Stimulated activated naive CD8-positive, alpha-beta T cell treated with anti-CD3 and anti-CD28 coated beads, Interleukin-15, Interleukin-2, amounts not matched to agents 100 ng/mL and 50 ng/mL, for 24 hours (primary cell): ENCODE data around the gene NPB.

Experiments used
- H3K27ac Mint-ChIP-seq: one replicate; pipeline ENCODE4 v1.8.0; 2021; ENCODE audit warnings: mild to moderate bottlenecking, mixed read lengths
- H3K27me3 Mint-ChIP-seq: one replicate; pipeline ENCODE4 v1.8.0; 2021; ENCODE audit warnings: mixed read lengths
- H3K36me3 Mint-ChIP-seq: one replicate; pipeline ENCODE4 v1.8.0; 2021; ENCODE audit warnings: low read depth, mixed read lengths
- H3K4me1 Mint-ChIP-seq: one replicate; pipeline ENCODE4 v1.8.0; 2021; ENCODE audit warnings: low read depth, mixed read lengths
- H3K4me3 Mint-ChIP-seq: one replicate; pipeline ENCODE4 v1.8.0; 2021; ENCODE audit warnings: mild to moderate bottlenecking, mixed read lengths
- H3K9me3 Mint-ChIP-seq: one replicate; pipeline ENCODE4 v1.8.0; 2021; ENCODE audit warnings: mixed read lengths

The NPB gene

GRCh38 chr17:81921996-81922565, 20.0 kb downstream of the NPB start:
- no peak overlapping the region for H3K27ac Mint-ChIP-seq
- H3K9me3 Mint-ChIP-seq = no peaks in the 10 kb centered on the region
- H3K36me3 Mint-ChIP-seq = peaks cover 15% of the 10 kb centered on the region
- H3K4me1 Mint-ChIP-seq = peaks cover 33% of the 10 kb centered on the region
- H3K27me3 Mint-ChIP-seq = no peaks in the 10 kb centered on the region
- H3K4me3 Mint-ChIP-seq = no peak overlapping the region

- H3K27ac Mint-ChIP-seq = no peak overlapping the region
- no peak overlapping the region for H3K4me3 Mint-ChIP-seq
- H3K36me3 Mint-ChIP-seq = peaks cover 12% of the 10 kb centered on the region
- H3K27me3 Mint-ChIP-seq = no peaks in the 10 kb centered on the region
- no peaks in the 10 kb centered on the region for H3K9me3 Mint-ChIP-seq
- peaks cover 30% of the 10 kb centered on the region for H3K4me1 Mint-ChIP-seq
These were observed 20.7 kb downstream of the NPB start for GRCh38 chr17:81922566-81923301.

- H3K4me1 Mint-ChIP-seq = peaks cover 24% of the 10 kb centered on the region
- no peak overlapping the region for H3K4me3 Mint-ChIP-seq
- H3K9me3 Mint-ChIP-seq = no peaks in the 10 kb centered on the region
- no peak overlapping the region for H3K27ac Mint-ChIP-seq
- H3K36me3 Mint-ChIP-seq = peaks cover 12% of the 10 kb centered on the region
- no peaks in the 10 kb centered on the region for H3K27me3 Mint-ChIP-seq
These were observed 21.5 kb downstream of the NPB start for GRCh38 chr17:81923302-81924260.

GRCh38 chr17:81924557-81925532, 22.8 kb downstream of the NPB start:
- Mint-ChIP-seq H3K4me1 (peaks cover 24% of the 10 kb centered on the region), H3K27me3 (peaks cover 4% of the 10 kb centered on the region), H3K27ac (no peak overlapping the region), H3K4me3 (peak overlapping the region; percentile 23), H3K9me3 (no peaks in the 10 kb centered on the region), H3K36me3 (peaks cover 5% of the 10 kb centered on the region)

- Mint-ChIP-seq H3K27ac (peak overlapping the region; percentile 79), H3K27me3 (peaks cover 4% of the 10 kb centered on the region), H3K9me3 (no peaks in the 10 kb centered on the region), H3K4me1 (peaks cover 29% of the 10 kb centered on the region), H3K36me3 (peaks cover 5% of the 10 kb centered on the region), H3K4me3 (peak overlapping the region; percentile 86)
These were observed 23.9 kb downstream of the NPB start for GRCh38 chr17:81925860-81926450.

- Mint-ChIP-seq H3K4me3 (peak overlapping the region; percentile 86), H3K36me3 (no peaks in the 10 kb centered on the region)
These were observed 24.6 kb downstream of the NPB start for GRCh38 chr17:81926451-81927151.

GRCh38 chr17:81927152-81927652, 25.2 kb downstream of the NPB start:
- Mint-ChIP-seq H3K4me1 (peaks cover 34% of the 10 kb centered on the region), H3K36me3 (no peaks in the 10 kb centered on the region), H3K27me3 (peaks cover 4% of the 10 kb centered on the region), H3K4me3 (peak overlapping the region; percentile 70), H3K9me3 (no peaks in the 10 kb centered on the region), H3K27ac (no peak overlapping the region)

More at GRCh38 chr17:81926451-81927151, 24.6 kb downstream of the NPB start:
- H3K27ac Mint-ChIP-seq = peak overlapping the region; percentile 79
- peaks cover 4% of the 10 kb centered on the region for H3K27me3 Mint-ChIP-seq
- H3K9me3 Mint-ChIP-seq = no peaks in the 10 kb centered on the region
- H3K4me1 Mint-ChIP-seq = peaks cover 31% of the 10 kb centered on the region

GRCh38 chr17:81927653-81928543, 25.9 kb downstream of the NPB start, which contains the start of gene MAFG:
Gene MAFG, minus strand, starts transcription at chr17:81927735. Its CDS starts 4,550 bp downstream, at chr17:81923185.
- H3K36me3 Mint-ChIP-seq = peaks cover 2% of the 10 kb centered on the region
- H3K9me3 Mint-ChIP-seq = no peaks in the 10 kb centered on the region
- peaks cover 37% of the 10 kb centered on the region for H3K4me1 Mint-ChIP-seq
- peak within 1 kb of the TSS; percentile 86 for H3K4me3 Mint-ChIP-seq
- H3K27ac Mint-ChIP-seq = peak within 1 kb of the TSS; percentile 79
- peaks cover 4% of the 10 kb centered on the region for H3K27me3 Mint-ChIP-seq

GRCh38 chr17:81928544-81929252, 26.7 kb downstream of the NPB start:
- Mint-ChIP-seq H3K36me3 (peaks cover 8% of the 10 kb centered on the region), H3K9me3 (no peaks in the 10 kb centered on the region), H3K4me1 (peaks cover 38% of the 10 kb centered on the region), H3K4me3 (peak overlapping the region; percentile 78), H3K27ac (no peak overlapping the region), H3K27me3 (peaks cover 4% of the 10 kb centered on the region)

- Mint-ChIP-seq H3K27ac (no peak overlapping the region), H3K36me3 (peaks cover 13% of the 10 kb centered on the region), H3K27me3 (peaks cover 4% of the 10 kb centered on the region), H3K4me1 (peaks cover 36% of the 10 kb centered on the region), H3K9me3 (no peaks in the 10 kb centered on the region), H3K4me3 (peak overlapping the region; percentile 65)
These were observed 27.5 kb downstream of the NPB start for GRCh38 chr17:81929253-81930141.
